Astrocyte (in vitro differentiated cells and primary cell): Measurements from ENCODE around the gene NKAIN1. TPM values are rescaled to one million over a fixed set of nuclear protein-coding genes. Genes with fewer than 3 reads are reported as not detected.

Experiments
- DNase-seq: peaks from one replicate; pipeline ENCODE4 v3.0.0-alpha.2; 2010; ENCODE audit warnings: low read depth
- FAIRE-seq: peaks from 2 replicates; lab custom pipeline; 2011; peaks lifted over from hg19 to GRCh38; lab: Jason Lieb, UNC
- H2AFZ ChIP-seq: 2 replicates; pipeline ENCODE4 v1.6.0; 2012; ENCODE audit warnings: low read depth, low read length, inconsistent platforms
- H3K27ac ChIP-seq: 2 replicates; pipeline ENCODE4 v1.5.1; 2011; ENCODE audit warnings: low read depth, low read length, inconsistent platforms
- H3K27me3 ChIP-seq: 2 replicates; pipeline ENCODE4 v1.6.0; 2011; ENCODE audit warnings: low read length, inconsistent platforms; ENCODE audit not compliant: insufficient read depth
- H3K36me3 ChIP-seq: 2 replicates; pipeline ENCODE4 v1.5.1; 2011; ENCODE audit warnings: low read length, inconsistent platforms; ENCODE audit not compliant: insufficient read depth
- H3K4me1 ChIP-seq: 2 replicates; pipeline ENCODE4 v1.5.1; 2011; ENCODE audit warnings: low read length, inconsistent platforms; ENCODE audit not compliant: insufficient read depth
- H3K4me2 ChIP-seq: 2 replicates; pipeline ENCODE4 v1.6.0; 2012; ENCODE audit warnings: low read length, inconsistent platforms
- H3K4me3 ChIP-seq: 2 replicates; pipeline ENCODE4 v1.5.1; 2011; ENCODE audit warnings: low read depth, mild to moderate bottlenecking, low read length, inconsistent platforms; ENCODE audit not compliant: insufficient read depth
- H3K79me2 ChIP-seq: 2 replicates; pipeline ENCODE4 v1.6.0; 2012; ENCODE audit warnings: mild to moderate bottlenecking, low read length, inconsistent platforms; ENCODE audit not compliant: insufficient read depth
- H3K9ac ChIP-seq: 2 replicates; pipeline ENCODE4 v1.6.0; 2012; ENCODE audit warnings: mild to moderate bottlenecking, low read length, inconsistent platforms
- H3K9me3 ChIP-seq: 2 replicates; pipeline ENCODE4 v1.5.1; 2012; ENCODE audit warnings: low read depth, mild to moderate bottlenecking, low read length, inconsistent platforms; ENCODE audit not compliant: insufficient read depth
- H4K20me1 ChIP-seq: 2 replicates; pipeline ENCODE4 v1.6.0; 2012; ENCODE audit warnings: low read length, inconsistent platforms; ENCODE audit not compliant: insufficient read depth
- H3K27ac Mint-ChIP-seq: one replicate; pipeline ENCODE4 v1.8.0; 2021; ENCODE audit warnings: mild to moderate bottlenecking, mixed read lengths; ENCODE audit not compliant: unreplicated experiment
- H3K27me3 Mint-ChIP-seq: one replicate; pipeline ENCODE4 v1.8.0; 2021; ENCODE audit warnings: low read depth, mixed read lengths; ENCODE audit not compliant: unreplicated experiment
- H3K36me3 Mint-ChIP-seq: one replicate; pipeline ENCODE4 v1.8.0; 2021; ENCODE audit warnings: low read depth, mixed read lengths; ENCODE audit not compliant: unreplicated experiment
- H3K4me1 Mint-ChIP-seq: one replicate; pipeline ENCODE4 v1.8.0; 2021; ENCODE audit warnings: low read depth, mixed read lengths; ENCODE audit not compliant: unreplicated experiment
- H3K4me3 Mint-ChIP-seq: one replicate; pipeline ENCODE4 v1.8.0; 2021; ENCODE audit warnings: mild to moderate bottlenecking, moderate library complexity, mixed read lengths; ENCODE audit not compliant: unreplicated experiment
- H3K9me3 Mint-ChIP-seq: one replicate; pipeline ENCODE4 v1.8.0; 2021; ENCODE audit warnings: mild to moderate bottlenecking, mixed read lengths; ENCODE audit not compliant: unreplicated experiment
- EZH2 ChIP-seq: IDR thresholded peaks from 2 replicates; pipeline ENCODE4 v1.6.1; 2012; ENCODE audit warnings: mild to moderate bottlenecking, low read length, inconsistent platforms; ENCODE audit not compliant: insufficient read depth
- total RNA-seq: library from RNA; stranded (reverse); gene quantifications from 2 replicates; pipeline ENCODE4 v1.2.1, GENCODE V29; 2021
- TF ChIP-seq, protein P1 (sequence below): IDR thresholded peaks from 2 replicates; pipeline ENCODE4 v1.5.1; 2011; ENCODE audit warnings: low read depth, mild to moderate bottlenecking, inconsistent platforms, low read length, moderate library complexity; ENCODE audit not compliant: insufficient read depth

Gene NKAIN1
- total RNA-seq, 1 donor from 2014 or later = 5.6 TPM

DNA sequence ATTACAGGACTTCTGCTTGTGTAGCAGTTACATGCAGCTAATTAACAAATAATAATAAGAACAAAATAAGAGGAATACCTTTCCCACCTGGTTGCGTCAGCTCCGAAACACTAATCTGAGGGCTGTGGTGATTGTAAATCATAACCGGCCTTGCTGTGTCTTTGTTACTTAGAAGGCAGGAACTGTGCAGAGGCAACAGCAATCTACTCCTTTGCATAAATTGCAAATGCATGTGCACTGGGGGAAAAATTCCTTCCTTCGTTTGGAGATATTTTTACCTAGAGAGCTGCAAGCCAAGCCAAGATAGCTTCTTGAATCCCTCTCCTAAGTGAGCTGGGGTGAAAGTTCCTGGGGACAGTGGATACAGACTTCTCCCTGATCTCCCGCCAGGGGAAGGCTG lies 46.0 kb downstream of the NKAIN1 start:
- DNase-seq (no peak), FAIRE-seq (no peak)
- H3K27ac Mint-ChIP-seq = no peak overlapping the region
- H4K20me1 ChIP-seq = no peaks in the 10 kb centered on the region
- H3K9me3 Mint-ChIP-seq = peaks cover 2% of the 10 kb centered on the region
- no peaks in the 10 kb centered on the region for H3K4me1 Mint-ChIP-seq
- H3K27ac ChIP-seq = no peak overlapping the region
- no peaks in the 10 kb centered on the region for H3K36me3 ChIP-seq
- no peak overlapping the region for H3K4me2 ChIP-seq
- no peak overlapping the region for H3K9ac ChIP-seq
- H3K79me2 ChIP-seq = no peaks in the 10 kb centered on the region
- H3K36me3 Mint-ChIP-seq = no peaks in the 10 kb centered on the region
- no peaks in the 10 kb centered on the region for H3K9me3 ChIP-seq
- peaks cover 4% of the 10 kb centered on the region for H3K4me1 ChIP-seq
- peaks cover 8% of the 10 kb centered on the region for H3K27me3 Mint-ChIP-seq
- H2AFZ ChIP-seq = no peak overlapping the region
- H3K4me3 ChIP-seq = no peak overlapping the region
- H3K27me3 ChIP-seq = peaks cover 7% of the 10 kb centered on the region
- no peak overlapping the region for H3K4me3 Mint-ChIP-seq
- TF ChIP-seq, protein P1, sequence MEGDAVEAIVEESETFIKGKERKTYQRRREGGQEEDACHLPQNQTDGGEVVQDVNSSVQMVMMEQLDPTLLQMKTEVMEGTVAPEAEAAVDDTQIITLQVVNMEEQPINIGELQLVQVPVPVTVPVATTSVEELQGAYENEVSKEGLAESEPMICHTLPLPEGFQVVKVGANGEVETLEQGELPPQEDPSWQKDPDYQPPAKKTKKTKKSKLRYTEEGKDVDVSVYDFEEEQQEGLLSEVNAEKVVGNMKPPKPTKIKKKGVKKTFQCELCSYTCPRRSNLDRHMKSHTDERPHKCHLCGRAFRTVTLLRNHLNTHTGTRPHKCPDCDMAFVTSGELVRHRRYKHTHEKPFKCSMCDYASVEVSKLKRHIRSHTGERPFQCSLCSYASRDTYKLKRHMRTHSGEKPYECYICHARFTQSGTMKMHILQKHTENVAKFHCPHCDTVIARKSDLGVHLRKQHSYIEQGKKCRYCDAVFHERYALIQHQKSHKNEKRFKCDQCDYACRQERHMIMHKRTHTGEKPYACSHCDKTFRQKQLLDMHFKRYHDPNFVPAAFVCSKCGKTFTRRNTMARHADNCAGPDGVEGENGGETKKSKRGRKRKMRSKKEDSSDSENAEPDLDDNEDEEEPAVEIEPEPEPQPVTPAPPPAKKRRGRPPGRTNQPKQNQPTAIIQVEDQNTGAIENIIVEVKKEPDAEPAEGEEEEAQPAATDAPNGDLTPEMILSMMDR = no peak
- no peak for TF ChIP-seq EZH2

DNA sequence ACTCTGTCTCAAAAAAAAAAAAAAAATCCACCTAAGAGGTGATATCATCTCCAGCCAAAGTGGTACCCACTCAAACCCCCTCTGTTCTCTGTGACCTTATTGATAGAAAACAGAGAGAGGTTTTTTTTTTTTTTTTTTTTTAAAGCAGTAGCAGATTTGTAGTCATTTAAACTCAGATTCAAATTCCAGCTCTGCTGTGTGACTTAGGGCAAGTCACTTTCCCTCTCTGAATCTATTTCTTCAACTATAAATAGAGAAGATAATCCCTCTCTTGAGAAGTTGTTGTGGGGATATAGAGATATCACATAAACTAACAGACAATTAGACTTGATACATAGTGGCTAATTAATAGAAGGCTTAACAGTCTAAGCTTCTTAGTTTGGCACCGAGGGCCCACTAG lies 48.4 kb downstream of the NKAIN1 start:
- H4K20me1 ChIP-seq = no peaks in the 10 kb centered on the region
- TF ChIP-seq EZH2 = no peak
- TF ChIP-seq, protein P1 = no peak
- no peak for DNase-seq
- no peaks in the 10 kb centered on the region for H3K79me2 ChIP-seq
- no peak for FAIRE-seq
- no peaks in the 10 kb centered on the region for H3K9me3 ChIP-seq
- no peak overlapping the region for H3K4me2 ChIP-seq
- no peak overlapping the region for H2AFZ ChIP-seq
- H3K4me1 Mint-ChIP-seq = peaks cover 3% of the 10 kb centered on the region
- peaks cover 7% of the 10 kb centered on the region for H3K27me3 ChIP-seq
- H3K27me3 Mint-ChIP-seq = peaks cover 16% of the 10 kb centered on the region
- no peak overlapping the region for H3K27ac ChIP-seq
- H3K36me3 ChIP-seq = no peaks in the 10 kb centered on the region
- H3K36me3 Mint-ChIP-seq = peaks cover 2% of the 10 kb centered on the region
- peaks cover 2% of the 10 kb centered on the region for H3K9me3 Mint-ChIP-seq
- no peak overlapping the region for H3K4me3 Mint-ChIP-seq
- no peak overlapping the region for H3K4me3 ChIP-seq
- no peak overlapping the region for H3K9ac ChIP-seq
- no peak overlapping the region for H3K27ac Mint-ChIP-seq
- H3K4me1 ChIP-seq = no peaks in the 10 kb centered on the region

DNA sequence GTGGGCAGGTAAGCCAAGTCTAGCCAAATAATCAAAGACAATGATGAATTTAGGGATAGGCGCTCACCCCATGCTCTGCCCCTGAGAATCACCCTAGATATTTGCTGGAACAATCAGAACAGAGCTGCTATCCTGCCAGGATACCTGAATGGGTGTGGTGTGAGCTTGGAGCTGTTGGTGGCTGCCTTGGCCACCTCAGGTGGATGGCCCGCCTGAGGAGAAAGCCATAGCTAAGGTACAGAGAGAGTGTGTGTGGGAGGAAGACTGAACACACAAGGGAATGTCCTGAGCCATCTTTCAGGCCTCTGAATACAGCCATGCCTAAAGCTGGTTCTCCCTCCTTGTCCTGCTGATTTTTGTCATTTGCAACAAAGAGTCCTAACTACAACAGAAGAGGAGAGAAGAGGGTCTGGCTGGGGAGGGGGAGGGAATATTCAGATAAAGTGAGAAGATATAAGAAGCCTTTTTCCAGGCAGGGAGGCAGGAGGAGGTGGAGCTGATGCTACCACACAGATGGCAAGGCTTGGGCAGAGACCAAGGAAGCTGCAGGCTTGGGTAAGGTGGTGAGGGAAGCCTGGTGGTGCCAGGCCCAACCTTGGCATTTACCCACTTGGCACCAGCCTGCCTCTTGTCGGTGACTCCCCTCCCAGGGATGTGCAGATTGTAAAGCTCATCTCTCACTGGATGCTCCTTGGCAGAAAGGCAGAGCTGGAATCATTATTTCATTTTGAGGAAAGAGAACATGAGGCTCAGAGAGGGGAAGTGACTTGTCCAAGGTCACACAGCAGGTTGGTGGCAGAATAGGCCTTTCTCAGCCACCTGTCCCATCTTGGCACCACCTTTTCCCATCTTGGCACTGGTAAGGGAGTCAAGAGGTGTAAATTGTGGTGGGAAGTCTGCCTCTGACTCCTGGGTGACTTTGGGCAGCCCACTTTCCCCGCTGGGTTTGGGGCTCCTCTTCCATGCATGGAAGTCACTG lies 49.7 kb downstream of the NKAIN1 start:
- Mint-ChIP-seq H3K4me3 (no peak overlapping the region), H3K27ac (no peak overlapping the region), H3K36me3 (peaks cover 2% of the 10 kb centered on the region), H3K27me3 (peaks cover 16% of the 10 kb centered on the region), H3K4me1 (peaks cover 3% of the 10 kb centered on the region), H3K9me3 (peaks cover 2% of the 10 kb centered on the region)
- no peak for DNase-seq
- Histone ChIP-seq H3K79me2 (no peaks in the 10 kb centered on the region), H3K9ac (no peak overlapping the region), H3K36me3 (no peaks in the 10 kb centered on the region), H3K9me3 (no peaks in the 10 kb centered on the region), H3K4me3 (no peak overlapping the region), H3K4me2 (no peak overlapping the region), H4K20me1 (no peaks in the 10 kb centered on the region), H3K4me1 (no peaks in the 10 kb centered on the region), H2AFZ (no peak overlapping the region), H3K27me3 (peaks cover 10% of the 10 kb centered on the region), H3K27ac (no peak overlapping the region)
- TF ChIP-seq, protein P1 = no peak
- TF ChIP-seq EZH2 = no peak
- no peak for FAIRE-seq
